NK-92 treated with Interleukin-12 subunit alpha and Interleukin-12 subunit beta, amount 100 ng/mL, for 24 hours (cell line): ENCODE measurements around the gene EMP2.
"Not testable (repeated sequence)": the region's sequence is repeated elsewhere in the genome, so short reads cannot be mapped to it uniquely, and the experiment has no call there.

Experiments
- DNase-seq: peaks from one replicate; lab custom pipeline; 2025; lab: John Stamatoyannopoulos, UW

The EMP2 gene, protein sequence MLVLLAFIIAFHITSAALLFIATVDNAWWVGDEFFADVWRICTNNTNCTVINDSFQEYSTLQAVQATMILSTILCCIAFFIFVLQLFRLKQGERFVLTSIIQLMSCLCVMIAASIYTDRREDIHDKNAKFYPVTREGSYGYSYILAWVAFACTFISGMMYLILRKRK

DNA sequence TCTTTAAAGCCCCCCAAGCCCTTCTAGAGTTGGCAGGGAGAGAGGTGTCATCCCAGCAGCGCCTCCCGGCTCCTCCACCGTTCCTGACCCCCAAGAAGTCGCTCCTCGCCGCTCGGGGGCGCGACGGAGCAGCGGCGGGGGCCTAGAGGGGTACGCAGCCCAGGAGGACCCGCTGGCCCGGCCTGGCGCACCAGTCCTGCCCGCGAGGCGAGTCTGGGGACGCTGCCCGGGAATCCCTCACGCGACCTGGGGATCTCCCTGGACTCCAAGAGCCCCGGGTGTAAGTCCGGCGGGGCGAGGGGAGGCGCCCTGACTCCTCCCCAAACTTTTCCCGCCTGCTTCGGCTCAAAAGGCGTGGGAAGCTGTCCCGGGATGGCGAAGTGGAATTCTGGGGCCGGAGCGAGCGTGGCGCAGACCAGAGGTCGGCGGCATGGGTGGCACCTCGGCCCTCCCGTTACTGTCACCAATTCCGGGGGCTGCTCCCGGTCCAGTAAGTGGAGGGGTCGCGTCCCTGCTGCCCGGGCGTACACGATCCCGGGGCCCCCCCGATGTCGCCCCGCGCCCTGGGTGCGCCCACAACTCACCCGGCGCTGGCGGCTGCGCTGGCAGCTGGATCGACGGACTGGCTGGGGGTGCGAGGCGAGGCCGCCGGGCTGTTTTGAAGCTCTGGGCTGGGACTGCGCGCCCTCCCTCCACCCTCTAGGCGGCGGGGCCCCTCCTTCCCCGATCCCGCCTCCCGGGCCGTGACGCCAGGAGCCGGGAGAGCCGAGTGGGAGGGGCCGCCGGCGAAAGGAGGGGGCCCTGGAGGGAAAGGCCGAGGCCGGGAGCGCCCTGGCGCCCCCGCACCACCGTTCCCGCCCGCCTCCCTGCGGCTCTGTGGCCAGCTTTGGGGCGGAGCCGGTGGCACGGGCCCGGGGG is at the start of gene EMP2:
Gene EMP2 (minus strand): TSS at position 634 of the 918 bp plus-strand sequence. CDS start 32,981 bp downstream, outside the sequence.
- DNase-seq, result no peak

GRCh38 chr16:10629592-10629963 is 49.2 kb upstream of the EMP2 start:
- DNase-seq, result no peak

- DNase-seq, result no peak
Observed at GRCh38 chr16:10625595-10626357, 45.4 kb upstream of the EMP2 start.

DNA sequence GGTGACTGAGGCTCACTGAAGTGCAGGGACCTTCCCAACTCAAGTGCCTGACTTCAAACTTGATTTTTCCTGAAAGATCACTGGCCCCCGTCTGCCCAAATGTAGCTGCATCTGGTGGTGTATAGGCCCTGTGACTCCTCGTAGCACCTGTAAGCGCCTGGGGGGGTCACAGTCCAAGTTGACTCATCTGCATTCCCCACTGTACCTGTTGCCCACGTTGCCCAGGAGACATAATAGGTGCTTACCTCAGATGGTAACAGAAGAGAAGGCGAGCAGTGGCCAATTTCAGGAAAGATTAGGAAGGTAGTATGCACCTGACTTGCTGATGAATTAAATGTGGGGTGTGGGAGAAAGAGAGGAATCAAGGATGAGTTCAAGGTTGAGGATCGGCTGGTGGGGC is 44.1 kb upstream of the EMP2 start:
- DNase-seq, result no peak

- no peak for DNase-seq
Observed at GRCh38 chr16:10623059-10623458, 42.7 kb upstream of the EMP2 start.

- no peak for DNase-seq
Observed at GRCh38 chr16:10622036-10622921, 41.9 kb upstream of the EMP2 start.

DNA sequence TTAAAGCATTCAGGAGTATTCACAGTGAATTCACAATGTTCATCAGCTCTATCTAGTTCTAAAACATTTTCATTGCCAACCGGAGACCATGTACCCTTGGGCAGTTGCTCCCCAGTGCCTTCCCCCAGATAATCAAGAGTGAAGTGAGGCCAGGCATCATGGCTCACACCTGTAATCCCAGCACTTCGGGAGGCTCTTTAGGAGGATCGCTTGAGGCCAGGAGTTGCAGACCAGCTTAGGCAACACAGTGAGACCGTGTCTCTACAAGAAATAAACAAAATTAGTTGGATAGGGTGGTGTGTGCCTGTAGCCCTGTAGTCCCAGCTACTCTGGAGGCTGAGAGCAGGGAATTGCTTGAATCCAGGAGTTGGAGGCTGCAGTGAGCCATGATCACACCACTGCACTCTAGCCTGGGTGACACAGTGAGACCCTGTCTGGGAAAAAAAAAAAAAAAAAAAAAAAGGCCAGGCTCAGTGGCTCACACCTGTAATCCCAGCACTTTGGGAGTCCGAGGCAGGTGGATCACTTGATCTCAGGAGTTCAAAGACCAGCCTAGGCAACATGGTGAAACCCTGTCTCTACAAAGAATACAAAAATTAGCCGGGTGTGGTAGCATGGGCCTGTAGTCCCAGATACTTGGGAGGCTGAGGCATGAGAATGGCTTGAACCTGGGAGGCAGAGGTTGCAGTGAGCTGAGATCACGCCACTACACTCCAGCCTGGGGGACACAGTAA is 41.0 kb upstream of the EMP2 start:
- not testable (repeated sequence) for DNase-seq

DNA sequence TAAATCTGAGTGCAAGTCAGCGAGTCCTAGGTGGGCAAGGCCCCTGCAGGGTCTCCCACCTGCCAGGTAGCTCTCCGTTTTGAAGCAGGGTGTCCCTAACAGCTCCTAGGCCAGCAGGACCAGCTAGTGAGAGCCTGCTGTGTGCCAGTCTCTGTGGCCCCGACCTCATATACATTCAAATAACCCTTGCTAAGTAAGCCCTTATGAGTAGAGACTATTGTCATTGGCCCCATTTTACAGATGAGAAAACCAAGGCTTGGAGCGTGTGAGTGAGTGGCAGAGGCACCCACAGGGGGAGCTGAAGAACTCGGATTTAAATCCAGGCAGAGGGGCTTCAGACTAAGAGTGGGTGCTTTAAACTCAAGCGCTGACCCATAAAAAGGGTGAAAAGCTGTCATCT is 39.7 kb upstream of the EMP2 start:
- no peak for DNase-seq

- DNase-seq, result no peak
Observed at GRCh38 chr16:10619271-10619849, 39.0 kb upstream of the EMP2 start.

DNA sequence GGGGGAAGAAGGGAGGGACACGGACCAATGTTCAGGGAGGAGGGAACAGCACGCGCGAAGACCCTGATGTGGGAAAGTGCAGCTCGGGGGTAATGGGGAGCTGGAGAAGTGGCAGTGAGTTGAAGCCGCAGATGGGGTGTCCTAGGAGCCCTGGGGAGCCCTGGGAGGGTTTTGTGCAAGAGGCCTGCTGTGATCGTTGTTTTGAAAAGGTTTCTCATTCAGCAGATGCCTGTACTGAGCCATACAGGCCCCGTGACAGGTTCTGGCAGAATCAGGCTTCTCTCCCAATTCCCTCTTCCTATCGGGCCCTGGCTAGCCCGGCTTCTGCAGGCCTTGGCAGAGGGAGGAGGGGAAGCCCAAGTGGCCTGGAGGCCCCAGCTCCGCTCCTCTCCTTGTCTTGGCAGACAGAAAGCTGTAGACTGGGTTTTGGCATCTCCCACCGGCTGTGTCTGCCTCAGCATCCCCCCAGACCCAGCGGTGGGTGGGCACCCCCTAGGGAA is 38.4 kb upstream of the EMP2 start:
- no peak for DNase-seq

GRCh38 chr16:10617662-10618420 is 37.4 kb upstream of the EMP2 start:
- DNase-seq, result no peak

DNA sequence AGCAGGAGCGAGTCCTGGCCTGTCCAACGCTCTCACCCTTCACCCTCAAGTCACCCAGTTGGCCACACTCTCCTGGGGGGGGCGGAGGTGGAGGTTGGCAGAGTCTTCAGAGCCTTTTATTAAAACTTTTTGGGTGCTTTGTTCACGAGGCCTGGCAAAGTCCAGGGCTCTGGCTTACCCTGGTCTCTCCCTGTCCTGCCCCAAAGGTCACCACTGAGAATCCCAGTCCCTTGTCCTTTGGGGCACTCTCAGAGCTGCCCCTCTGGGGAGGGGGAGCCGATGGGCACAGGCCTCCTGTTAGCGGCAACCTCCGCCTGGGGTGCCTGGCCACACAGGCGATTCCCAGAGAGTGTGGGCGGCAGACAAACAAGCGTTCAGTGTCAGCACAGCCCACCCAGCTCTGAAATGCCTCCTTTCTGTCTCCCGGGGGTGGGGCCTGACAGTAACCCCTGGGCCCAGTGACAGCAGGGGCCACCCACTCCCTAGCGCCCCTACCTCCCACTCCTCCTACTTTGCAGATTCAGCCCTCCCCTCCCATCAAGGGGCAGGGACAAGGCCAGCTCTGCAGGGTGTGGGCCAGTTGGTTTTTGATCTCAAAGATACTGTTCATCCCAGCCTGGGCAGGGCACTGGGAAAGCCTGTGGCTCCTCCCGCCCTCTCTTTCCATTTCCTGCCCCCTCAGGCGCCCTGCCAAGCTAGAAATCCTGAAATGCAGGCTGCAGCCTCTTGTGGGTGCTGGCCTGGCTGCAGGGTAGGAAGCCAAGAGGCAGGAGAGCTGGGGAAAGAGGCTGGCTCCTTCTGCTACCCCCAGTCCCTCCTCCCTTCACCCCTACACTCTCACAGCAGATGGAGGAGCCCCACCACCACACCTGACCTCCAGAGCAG is 36.6 kb upstream of the EMP2 start:
- DNase-seq, result no peak

DNA sequence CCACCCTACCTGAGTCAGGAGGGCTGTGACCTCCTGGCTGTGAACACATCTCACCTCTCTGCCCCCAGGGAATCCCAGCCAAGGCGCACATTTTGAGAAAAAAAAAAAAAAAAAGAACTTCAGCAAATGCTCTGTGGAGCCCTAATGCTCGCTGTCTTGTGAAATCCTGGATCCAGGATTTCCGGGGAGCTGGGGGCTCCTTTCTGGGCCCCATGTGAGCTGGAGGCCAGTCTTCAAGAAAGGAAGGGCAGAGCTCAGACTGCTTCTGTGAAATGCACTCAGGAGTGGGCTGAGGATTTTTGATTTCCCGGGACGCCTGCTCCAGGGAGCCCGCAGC is 36.0 kb upstream of the EMP2 start:
- no peak for DNase-seq

DNA sequence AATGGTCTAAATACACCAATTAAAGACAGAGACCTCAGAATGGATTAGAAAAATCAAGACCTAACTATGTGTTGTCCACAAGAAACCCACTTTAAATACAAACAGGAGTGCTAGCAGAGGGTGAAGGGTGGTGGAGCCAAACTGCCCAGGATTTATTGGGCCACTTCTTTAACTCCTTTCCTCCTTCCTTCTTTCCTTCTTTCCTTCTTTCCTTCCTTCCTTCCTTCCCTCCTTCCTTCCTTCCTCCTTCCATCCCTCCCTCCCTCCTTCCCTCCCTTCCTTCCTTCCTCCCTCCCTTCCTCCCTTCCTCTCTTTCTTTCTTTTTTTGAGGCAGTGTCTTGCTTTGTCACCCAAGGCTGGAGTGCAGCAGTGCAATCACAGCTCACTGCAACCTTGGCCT is 34.3 kb upstream of the EMP2 start:
- no peak for DNase-seq

GRCh38 chr16:10613785-10614485 is 33.5 kb upstream of the EMP2 start:
- DNase-seq, result no peak

DNA sequence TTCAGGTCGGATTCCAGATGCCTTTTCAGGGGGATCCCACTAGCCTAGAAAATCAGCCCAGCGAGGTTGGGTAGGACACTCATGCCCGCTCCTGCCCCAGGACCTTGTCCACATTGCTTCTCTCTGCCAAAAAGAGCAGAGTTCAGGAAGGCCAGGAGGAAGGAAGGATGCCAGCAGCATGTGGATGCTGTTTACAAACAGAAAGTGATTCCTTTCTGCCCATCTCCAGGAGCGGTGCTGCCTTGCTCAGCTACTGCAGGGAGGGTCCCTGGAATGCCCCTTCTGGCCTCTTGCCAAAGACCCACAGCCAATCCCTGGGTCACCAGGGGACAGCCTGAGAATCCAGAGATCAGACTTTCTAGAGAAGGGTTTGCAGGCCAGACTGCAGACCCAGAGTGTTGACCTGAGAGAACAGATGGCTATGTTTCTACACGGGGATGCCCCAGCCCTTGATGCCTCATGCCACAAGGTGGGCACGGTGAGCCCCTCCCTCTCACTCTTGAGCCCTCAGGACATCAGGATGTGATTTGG is 32.3 kb upstream of the EMP2 start:
- DNase-seq, result no peak

- DNase-seq, result no peak
Observed at GRCh38 chr16:10611825-10612342, 31.5 kb upstream of the EMP2 start.
